ENCODE results near the gene NOG.

- TF ChIP-seq CTCF (IDR thresholded peaks at IDR 0.05) (no peak), POLR2A (IDR thresholded peaks at IDR 0.05) (no peak), POLR2AphosphoS5 (IDR thresholded peaks at IDR 0.05) (no peak)
Observed at GRCh38 chr17:56608944-56609343, 15.4 kb downstream of the NOG start.

All from prostate gland (tissue), 2 donors.